HG03060 (cell line): Measurements from ENCODE around the gene TMEM53.
"Not testable (repeated sequence)": the region's sequence is repeated elsewhere in the genome, so short reads cannot be mapped to it uniquely, and the experiment has no call there.

Experiments used
- ATAC-seq: cut with Tn5 transposase; IDR thresholded peaks from one replicate; pipeline ENCODE4 v1.9.1; 2021; ENCODE audit warnings: low read depth, moderate number of reproducible peaks; ENCODE audit not compliant: unreplicated experiment

Gene TMEM53

DNA sequence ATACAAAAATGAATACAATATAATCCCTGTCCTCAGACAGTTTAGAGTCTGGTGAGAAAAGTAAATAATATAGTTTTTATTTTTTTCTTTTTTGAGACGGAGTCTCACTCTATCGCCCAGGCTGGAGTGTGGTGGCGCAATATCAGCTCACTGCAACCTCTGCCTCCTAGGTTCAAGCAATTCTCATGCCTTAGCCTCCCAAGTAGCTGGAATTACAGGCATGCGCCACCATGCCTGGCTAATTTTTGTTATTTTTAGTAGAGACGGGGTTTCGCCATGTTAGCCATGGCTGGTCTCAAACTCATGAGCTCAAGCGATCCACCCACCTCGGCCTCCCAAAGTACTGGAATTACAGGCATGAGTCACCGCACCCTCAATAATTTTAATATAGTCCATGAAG is 25.1 kb upstream of the TMEM53 start:
- ATAC-seq, result not testable (repeated sequence)

DNA sequence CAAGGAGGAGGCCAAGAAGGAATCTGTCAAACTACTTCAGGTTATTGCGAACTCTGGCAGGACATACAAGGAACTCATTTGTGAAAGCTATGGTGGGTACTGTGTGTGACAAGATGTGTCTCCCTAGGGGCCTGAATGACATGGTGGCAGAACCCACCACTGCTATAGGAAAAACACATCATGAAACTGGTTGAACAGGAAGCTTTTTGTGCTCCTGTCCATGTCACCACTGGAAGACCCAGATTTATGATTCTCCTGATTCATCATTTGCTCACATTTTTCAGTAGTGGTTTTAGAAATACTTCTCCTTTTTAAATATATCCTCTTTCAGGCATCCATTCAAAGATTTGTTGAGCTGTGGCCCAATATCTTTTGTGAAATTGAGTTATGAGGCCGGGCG is 23.9 kb upstream of the TMEM53 start:
- ATAC-seq, result no peak

DNA sequence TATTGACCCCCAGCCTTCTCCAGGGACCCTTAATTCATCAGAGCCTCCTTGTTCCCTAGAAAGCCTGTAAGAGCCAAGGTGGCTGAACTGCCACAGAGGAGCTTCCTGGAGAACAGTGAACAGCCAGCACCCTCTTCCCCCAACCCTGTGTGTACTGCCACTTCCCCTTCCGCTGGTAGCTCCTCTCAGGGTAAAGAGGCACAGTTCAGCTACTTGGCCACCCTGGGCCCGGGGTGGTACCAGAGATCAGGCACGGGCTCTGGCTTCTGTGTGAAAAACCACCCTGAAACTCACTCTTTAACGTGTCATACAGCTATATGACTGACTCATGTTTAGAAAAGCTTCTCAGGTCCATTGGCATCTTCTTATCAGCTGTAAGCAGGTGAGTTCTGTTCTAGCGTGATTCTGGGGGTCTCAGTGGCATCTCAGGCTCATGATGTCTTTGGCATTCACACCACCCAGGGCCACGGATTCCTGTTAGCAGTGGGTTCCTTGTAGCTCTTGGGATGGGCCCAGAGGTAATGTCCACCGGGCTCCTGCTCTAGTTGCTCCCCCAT is 22.6 kb upstream of the TMEM53 start:
- ATAC-seq, result no peak

DNA sequence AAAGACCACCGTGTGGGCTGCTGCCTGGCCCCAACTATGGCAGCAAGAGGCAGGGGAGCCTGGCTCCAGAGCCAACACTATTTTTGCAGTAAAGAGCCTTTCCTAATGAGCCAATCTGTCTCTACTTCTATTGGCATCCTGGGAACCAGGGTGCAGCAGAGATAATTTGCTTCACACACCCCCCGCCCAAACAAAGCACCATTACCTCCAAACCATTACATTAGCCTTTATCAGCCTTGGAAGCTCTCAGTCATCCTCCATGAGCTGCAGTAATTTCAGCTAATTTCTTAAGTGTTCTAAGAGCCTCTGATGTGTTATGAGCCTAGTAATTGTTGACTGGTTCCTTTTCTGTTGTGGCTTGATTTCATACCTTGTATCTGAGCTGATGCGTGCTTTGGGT is 21.8 kb upstream of the TMEM53 start:
- no peak for ATAC-seq

DNA sequence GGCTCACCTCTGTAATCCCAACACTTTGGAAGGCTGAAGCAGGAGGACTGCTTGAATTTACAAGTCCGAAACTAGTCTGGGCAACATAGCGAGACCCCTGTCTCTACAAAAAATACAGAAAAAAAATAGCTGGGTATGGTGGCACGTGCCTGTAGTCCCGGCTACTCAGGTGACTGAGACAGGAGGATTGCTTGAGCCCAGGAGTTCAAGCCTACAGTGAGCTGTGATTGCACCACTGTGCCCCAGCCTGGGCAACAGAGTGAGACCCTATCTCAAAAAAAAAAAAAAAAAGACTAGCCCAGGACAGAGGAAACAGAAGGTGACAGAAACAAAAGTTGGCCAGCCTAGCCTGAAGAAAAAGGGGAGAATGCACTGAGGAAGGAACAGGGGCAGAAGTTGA is 21.4 kb upstream of the TMEM53 start:
- ATAC-seq, result no peak

DNA sequence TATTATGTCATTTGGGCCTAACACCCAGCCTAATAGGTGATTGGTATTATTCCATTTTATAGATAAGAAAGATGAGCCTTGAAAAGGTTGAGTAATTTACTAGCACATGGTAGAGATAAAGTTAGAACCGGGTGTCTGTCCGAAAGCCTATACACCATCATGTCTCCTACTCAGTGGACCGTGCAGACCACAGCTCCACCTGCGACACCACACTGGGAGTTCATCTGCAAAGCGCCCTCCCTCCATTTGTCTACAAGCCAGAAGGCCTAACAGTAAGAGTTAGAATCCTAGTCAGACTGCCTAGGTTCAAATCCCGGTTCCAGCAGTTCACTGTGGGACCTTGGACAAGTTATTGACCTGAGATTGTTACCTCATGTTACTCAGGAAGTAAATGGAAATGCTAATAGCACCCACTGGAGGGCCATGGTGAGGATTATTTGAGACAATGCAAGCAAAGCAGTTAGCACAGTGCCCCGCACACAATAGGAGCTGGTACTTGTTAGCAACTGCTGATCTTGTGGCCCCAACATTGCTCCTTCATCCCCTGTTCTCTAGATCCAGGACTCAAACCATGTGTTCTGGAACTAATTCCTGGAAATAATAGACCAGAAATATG is 20.7 kb upstream of the TMEM53 start:
- no peak for ATAC-seq

DNA sequence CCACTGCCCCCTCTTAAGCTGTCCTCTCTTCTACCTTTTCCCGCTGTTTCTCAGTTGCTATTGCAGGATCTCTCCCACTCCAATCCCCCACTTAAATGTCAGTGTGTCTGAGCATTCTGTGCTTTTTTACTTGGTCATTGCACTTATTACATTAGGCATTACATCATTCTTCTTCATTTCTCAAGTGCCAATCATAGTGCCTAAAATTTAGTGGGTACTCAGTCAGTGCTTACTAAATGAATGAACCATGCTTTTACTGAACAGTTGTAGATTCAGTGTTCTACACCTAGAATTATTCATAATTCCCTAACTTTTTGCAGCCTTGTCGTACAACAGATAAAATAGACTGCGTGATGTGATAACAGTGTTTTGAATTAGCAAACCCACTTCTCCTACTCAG is 19.6 kb upstream of the TMEM53 start:
- no peak for ATAC-seq

DNA sequence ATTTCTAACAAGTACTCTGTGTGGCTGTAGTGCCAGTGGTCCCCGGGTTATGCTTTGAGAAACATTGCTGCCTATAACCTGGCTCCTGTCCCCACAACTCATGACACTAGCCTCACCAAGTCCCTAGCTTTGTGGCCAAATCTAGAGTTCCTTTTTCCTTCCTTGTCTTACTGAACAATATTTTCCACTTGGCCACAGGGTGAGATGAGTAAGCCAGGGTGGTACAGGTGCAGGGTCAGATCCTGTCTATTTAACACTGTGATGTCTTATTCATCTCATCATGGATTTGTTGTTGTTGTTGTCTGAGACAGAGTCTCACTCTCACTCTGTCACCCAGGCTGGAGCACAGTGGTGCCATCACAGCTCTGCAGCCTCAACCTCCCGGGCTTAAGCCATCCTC is 18.9 kb upstream of the TMEM53 start:
- no peak for ATAC-seq

DNA sequence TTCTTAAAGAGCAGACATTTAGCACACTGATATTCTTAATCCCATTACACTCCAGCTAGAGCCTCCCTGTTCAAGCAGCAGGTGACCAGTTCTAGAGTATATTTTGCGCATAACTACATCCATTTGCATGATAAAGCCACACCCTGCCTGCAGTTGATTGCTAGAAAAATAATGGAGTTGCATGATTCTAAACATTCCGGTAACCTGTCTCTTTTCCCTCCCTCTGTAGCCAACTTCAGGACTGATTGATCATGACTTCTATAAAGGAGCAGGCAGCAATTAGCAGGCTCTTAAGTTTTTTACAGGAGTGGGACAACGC is 15.1 kb upstream of the TMEM53 start:
- no peak for ATAC-seq

DNA sequence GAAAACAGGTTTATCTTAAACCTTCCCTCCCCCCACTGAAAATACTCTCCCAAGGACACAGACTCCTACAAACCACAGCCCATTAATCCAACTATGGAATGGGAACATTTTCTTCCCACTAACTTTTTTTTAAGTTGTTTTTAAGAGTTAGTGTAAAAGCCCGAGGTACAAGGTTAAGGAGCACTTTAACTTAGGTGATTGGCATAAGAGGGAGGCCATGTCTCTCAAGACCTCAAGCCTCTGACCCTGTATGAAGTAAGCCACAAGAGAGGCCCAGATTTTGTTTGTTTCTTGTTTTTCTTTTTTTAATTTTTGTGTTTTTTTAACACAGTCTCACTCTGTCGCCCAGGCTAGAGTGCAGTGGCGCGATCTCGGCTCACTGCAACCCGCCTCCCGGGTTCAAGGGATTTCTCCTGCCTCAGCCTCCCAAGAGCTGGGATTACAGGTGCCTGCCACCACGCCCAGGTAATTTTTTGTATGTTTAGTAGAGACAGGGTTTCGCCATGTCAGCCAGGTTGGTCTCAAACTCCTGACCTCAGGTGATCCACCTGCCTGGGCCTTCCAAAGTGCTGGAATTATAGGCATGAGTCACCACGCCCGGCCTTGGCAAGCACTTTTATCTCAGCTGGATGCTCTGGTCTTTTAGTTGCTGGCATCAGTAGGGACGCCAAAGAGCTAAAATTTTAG is 14.6 kb upstream of the TMEM53 start:
- ATAC-seq, result no peak

DNA sequence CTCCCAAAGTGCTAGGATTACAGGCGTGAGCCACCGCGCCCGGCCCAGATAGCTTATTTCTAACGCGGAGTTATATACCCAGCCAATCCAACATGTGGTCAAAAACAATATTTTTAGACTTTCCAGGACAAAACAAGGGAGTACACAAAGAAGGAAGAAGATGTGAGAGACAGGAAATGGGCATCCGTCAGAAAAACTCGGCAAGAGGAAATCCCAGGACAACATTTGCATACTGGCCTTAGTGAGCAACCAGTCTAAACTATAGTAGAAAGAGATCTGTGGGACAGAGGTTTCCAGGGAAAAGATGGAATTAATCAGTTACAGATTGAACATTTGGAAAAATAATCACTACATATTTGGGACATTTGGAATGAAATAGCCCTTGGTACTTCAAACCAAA is 11.6 kb upstream of the TMEM53 start:
- ATAC-seq, result no peak

DNA sequence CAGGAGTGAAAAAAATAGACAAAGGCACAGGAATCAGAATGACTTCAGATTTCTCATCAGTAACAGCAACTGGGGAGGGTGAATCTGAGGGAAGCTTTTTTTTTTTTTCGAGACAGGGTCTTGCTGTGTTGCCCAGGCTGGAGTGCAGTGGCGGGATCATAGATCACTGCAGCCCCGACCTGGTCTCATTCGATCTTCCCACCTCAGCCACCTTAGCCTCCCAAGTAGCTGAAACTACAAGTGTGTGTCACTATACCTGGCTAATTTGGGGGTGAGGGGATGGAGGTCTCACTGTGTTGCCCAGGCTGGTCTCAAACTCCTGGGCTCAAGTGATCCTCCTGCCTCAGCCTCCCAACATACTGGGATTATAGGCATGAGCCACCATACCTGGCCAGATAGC is 10.9 kb upstream of the TMEM53 start:
- no peak for ATAC-seq

DNA sequence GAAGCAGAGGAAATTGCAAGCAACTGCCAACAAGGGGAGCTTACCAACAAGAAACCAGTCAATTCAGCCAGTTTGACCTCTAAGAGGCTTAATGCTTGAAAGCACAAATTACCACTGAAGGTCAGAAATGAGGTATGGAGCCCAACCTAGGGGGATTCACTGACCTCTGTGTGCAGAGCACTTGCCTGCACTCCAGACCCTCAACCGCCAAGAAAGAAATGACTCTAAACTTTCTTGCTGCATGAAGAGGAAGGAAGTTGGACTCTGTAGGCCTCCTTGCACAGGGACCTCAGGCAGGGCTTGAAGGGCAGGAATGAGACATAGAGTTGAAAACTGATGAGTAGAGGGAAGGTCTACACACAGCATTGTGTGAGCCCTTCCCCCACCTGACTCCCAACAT is 10.2 kb upstream of the TMEM53 start:
- ATAC-seq, result no peak

DNA sequence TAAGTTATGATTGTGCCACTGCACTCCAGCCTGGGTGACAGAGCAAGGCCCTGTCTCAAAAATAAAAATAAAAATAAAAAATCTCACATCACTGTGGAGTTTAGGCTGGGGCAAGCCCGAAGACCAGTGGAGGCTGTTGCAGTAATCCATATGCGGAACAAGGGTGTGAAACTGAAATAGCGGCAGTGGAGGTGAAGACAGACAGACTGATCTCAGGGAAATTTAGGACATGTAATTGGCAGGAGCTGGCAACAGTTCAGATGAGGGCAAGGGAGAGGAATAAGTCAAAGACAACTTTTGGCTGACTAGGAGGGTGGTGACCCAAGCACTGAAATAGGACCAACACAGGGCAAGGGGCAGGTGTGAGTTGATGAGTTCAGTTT is 8.6 kb upstream of the TMEM53 start:
- no peak for ATAC-seq

DNA sequence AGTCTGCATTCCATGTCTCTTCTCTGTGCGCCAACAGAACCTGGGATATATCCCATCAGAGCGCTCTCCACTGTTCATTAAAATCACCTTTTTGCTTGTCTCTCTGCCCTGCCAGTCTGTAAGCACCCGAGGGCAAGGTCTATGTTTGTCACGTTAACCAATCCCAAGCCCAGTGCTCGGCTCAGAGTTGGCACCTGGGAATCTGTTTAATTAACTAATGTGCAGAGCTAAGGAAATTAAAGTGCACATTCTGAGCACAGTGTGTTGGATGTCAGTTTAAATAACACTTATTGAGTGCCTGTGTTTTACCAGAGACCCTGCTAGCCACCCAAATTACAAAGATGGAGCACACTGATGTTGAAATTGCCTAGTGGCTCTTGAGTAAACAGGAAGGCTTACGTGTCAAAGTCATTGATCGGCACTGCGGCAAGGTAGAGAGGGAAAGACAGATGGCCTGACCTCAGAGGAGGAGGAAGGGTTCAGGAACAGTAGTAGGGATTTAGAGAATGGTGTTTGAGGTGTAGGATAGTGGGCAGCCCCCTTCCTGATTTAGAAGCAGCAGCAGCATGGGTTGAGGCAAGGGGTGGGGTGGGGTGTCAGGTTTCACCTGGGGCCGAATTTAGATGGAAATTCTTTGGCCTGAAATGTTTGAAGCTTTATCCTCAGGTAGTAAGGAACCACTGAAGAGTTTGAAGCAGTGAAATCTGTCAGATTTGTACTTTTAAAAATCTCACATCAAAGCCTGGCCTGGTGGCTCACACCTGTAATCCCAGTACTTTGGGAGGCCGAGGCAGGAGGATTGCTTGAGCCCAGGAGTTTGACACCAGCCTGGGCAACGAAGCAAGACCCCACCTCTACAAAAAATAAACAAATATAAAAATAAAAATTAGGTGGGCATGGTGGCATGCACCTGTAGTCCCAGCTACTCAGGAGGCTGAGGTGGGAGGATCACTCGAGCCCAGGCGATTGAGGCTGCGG is 7.9 kb upstream of the TMEM53 start:
- no peak for ATAC-seq

DNA sequence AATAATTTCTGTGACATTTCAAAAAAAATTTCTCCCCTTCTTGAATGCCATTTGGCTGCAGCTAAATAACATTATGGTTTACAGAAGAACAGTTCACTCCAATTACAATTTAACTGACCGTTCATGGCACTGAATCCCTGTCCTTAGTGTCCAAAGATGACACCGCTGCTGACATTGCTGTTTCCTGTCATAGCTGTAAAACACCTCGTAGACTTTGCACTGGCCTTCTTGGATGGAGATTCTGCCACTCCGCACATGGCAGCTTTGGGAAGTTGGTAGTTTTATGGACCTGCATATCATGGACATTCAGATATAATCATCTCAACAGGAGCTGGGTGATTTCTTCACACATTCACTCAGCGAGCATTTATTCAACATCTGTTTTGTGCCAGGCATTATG is 5.2 kb upstream of the TMEM53 start:
- no peak for ATAC-seq

DNA sequence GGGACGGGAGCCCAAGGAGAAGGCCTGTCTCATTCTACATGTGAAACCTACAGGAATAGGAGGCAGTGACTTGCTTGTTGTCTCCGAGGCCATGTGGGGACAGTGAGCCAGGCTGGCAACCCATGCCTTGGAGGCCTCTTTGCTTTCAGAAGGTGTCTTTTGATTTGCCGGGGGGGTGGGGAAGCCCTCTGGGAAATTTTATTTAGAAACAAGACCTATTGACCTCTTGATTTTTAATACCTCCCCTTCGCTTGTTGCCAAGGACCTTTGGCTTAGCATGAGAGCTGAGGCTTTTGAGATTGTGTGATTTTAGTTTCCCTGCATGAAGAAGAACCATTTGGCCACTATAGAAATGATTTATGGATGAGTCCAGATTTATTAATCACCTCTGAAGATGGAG is 4.3 kb upstream of the TMEM53 start:
- ATAC-seq, result no peak

DNA sequence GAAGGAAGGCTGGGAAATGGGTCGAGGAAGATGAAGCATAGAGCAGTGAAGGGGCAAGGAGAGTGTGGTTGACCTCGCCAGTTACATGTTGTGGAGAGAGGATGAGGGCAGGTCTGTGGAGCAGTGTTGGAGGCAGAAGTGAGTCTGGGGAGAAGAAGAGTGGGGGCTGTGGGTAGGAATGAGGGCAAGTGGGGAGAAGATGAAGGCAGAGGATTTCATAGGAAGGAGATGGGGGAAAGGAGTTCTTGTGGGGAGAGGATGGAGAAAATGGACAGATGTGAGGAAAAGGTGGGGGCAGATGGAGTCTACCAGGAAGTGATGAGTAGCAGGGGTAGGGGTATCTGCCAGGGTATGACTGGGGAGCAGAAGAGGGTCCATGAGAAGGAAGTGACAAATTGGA is 3.8 kb upstream of the TMEM53 start:
- no peak for ATAC-seq

DNA sequence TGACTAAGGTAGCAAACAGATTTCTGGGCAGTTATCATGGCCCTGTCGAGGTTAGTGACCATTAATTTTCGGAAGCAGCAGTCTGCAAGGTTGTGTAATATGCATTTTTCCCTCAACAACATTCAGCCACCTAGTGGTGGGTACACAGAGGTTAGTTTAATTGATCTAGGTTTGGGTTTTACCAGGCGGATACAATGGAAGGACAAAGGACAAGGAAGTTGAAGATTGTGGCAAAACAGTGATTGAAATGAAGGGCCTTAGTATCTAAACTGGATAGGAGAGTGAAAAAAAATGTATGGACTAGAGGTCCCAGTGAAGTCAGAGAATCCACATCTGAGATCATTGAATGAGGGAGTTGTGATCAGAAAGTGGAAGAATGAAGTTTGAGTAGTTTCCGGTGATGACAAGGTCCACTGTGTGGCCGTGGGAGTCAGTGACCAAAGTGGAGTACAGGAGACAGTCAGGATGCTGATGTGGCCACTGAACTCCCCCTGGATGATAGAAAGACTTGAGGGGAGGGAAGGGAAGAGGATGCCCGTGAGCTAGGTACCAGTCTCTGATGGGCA is 3.0 kb upstream of the TMEM53 start:
- ATAC-seq, result no peak

DNA sequence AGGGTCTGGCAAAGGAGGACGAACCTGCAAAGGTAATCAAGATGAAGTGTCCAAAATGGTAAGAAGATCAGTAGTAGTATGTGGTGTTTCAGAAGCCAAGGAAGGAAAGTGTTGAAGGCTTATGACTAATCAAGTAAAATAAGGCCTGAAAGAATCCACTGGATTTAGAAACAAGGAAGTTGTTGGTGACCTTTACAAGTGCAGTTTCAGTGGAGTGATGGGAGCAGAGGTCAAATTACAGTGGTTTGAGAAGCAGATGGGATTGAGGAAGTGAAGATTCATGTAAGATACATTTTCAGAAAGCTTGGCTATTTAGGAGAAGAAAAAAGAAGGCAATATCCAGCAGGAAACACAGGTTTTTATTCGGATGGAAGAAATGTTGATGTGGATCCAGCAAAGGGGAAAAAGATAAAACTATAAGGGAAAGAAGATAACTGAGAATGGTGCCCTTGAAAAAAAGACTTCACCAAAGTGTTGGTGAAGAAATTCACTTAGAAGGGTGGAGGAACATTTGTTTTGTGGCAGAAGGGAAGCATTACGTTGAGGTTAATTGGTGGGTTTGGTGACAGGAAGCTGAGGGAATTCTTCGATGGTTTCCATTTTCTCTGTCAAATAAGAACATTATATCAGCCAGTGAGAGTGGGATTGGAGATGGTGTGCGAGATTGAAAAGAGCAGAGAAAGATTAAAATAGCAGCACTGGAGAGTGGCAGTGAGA is 2.4 kb upstream of the TMEM53 start:
- ATAC-seq, result no peak
